Left ventricle myocardium superior (tissue), 1 donor: ENCODE data around the gene ID4. TPM values are rescaled to one million over a fixed set of nuclear protein-coding genes. Genes with fewer than 3 reads are reported as not detected.
"Not testable (repeated sequence)": the region's sequence is repeated elsewhere in the genome, so short reads cannot be mapped to it uniquely, and the experiment has no call there.

Experiments
- ATAC-seq: fragments of 200-7000 bp; cut with Tn5 transposase; one replicate; pipeline ENCODE4 v1.9.1; 2020; ENCODE audit warnings: mild to moderate bottlenecking, moderate library complexity
- DNase-seq: peaks from one replicate; pipeline ENCODE4 v3.0.0-alpha.2; 2020
- intact Hi-C: fragments of 100-400 bp; cut with micrococcal nuclease; formaldehyde crosslinking; loops from one replicate; pipeline ENCODE4 v1.11.0; 2022
- total RNA-seq: library from RNA; stranded (reverse); fragmentation: NEBNext Ultra II Directional; extraction: Animal tissue kit (Norgen Biotek cat#: 25700); gene quantifications from one replicate; pipeline ENCODE4 v1.2.1, GENCODE V29; 2021
- donor health status: DM: no; HTN: yes; CAD: no; lungs with severe emphysema.

The ID4 gene
- total RNA-seq, 1 donor from 2014 or later, result 3.0 TPM

- ATAC-seq (no peak), DNase-seq (no peak)
- intact Hi-C loops, result no loop called here
Observed at GRCh38 chr6:19852090-19852457, 14.9 kb downstream of the ID4 start.

- DNase-seq, result no peak
- intact Hi-C loops, result no loop called here
- ATAC-seq, result no peak
Observed at GRCh38 chr6:19852927-19853326, 15.8 kb downstream of the ID4 start.

- intact Hi-C loops, ATAC-seq, DNase-seq: not testable (repeated sequence)
Observed at GRCh38 chr6:19854421-19855015, 17.3 kb downstream of the ID4 start.

GRCh38 chr6:19855536-19855935 is 18.4 kb downstream of the ID4 start:
- intact Hi-C loops, result no loop called here
- DNase-seq, result no peak
- no peak for ATAC-seq

- DNase-seq (no peak), ATAC-seq (no peak)
Observed at GRCh38 chr6:19857139-19857538, 20.0 kb downstream of the ID4 start.

GRCh38 chr6:19857703-19858102 is 20.5 kb downstream of the ID4 start:
- ATAC-seq (no peak), DNase-seq (no peak)
- intact Hi-C loops, result no loop called here

More at GRCh38 chr6:19857139-19857538, 20.0 kb downstream of the ID4 start:
- intact Hi-C loops, result no loop called here

- no peak for DNase-seq
- ATAC-seq, result no peak
- intact Hi-C loops, result no loop called here
Observed at GRCh38 chr6:19860235-19860877, 23.2 kb downstream of the ID4 start.

GRCh38 chr6:19864285-19864684 is 27.1 kb downstream of the ID4 start:
- DNase-seq, result no peak
- no peak for ATAC-seq
- intact Hi-C loops, result no loop called here

GRCh38 chr6:19865178-19865577 is 28.0 kb downstream of the ID4 start:
- intact Hi-C loops, result no loop called here
- DNase-seq (no peak), ATAC-seq (no peak)

- ATAC-seq (no peak), DNase-seq (no peak)
- intact Hi-C loops, result no loop called here
Observed at GRCh38 chr6:19866173-19866984, 29.2 kb downstream of the ID4 start.

- DNase-seq, result no peak
- intact Hi-C loops, result no loop called here
- no peak for ATAC-seq
Observed at GRCh38 chr6:19866985-19867627, 29.9 kb downstream of the ID4 start.

- no peak for ATAC-seq
- intact Hi-C loops, result no loop called here
- DNase-seq, result no peak
Observed at GRCh38 chr6:19869464-19869863, 32.3 kb downstream of the ID4 start.

GRCh38 chr6:19870322-19870721 is 33.2 kb downstream of the ID4 start:
- DNase-seq, result no peak
- intact Hi-C loops, result no loop called here
- ATAC-seq, result no peak

GRCh38 chr6:19873031-19873430 is 35.9 kb downstream of the ID4 start:
- DNase-seq, result no peak
- no peak for ATAC-seq
- intact Hi-C loops, result no loop called here

- no peak for ATAC-seq
- intact Hi-C loops, result no loop called here
- DNase-seq, result no peak
Observed at GRCh38 chr6:19876672-19877071, 39.5 kb downstream of the ID4 start.

- no peak for DNase-seq
- no peak for ATAC-seq
- intact Hi-C loops, result no loop called here
Observed at GRCh38 chr6:19879663-19880062, 42.5 kb downstream of the ID4 start.

- intact Hi-C loops, result no loop called here
- ATAC-seq (no peak), DNase-seq (no peak)
Observed at GRCh38 chr6:19880066-19880465, 42.9 kb downstream of the ID4 start.

- ATAC-seq, result no peak
- intact Hi-C loops, result no loop called here
- no peak for DNase-seq
Observed at GRCh38 chr6:19891451-19891850, 54.3 kb downstream of the ID4 start.
